Psoas muscle (tissue), 8 donors: ENCODE measurements around the gene CLEC4M. TPM values are rescaled to one million over a fixed set of nuclear protein-coding genes. Genes with fewer than 3 reads are reported as not detected.

Source experiments
- ATAC-seq, 4 donors: fragments of 200-7000 bp; cut with Tn5 transposase; one replicate each; pipeline ENCODE4 v1.9.1; 2020; ENCODE audit warnings: moderate library complexity in 3 of 4, mild to moderate bottlenecking in 2 of 4
- DNase-seq, 2 donors: peaks; one replicate each; pipeline ENCODE4 v3.0.0-alpha.2; 2020
- H3K27ac ChIP-seq: fragments of 200-600 bp; one replicate; pipeline ENCODE4 v1.8.0; 2022
- H3K27me3 ChIP-seq, 3 donors: fragments of 200-600 bp in 1 of 3; one replicate each; pipeline versions ENCODE4 v1.6.1 to v1.8.0; 2013 to 2022; ENCODE audit warnings: low read length in 2 of 3, mild to moderate bottlenecking in 2 of 3, moderate library complexity in 1 of 3; ENCODE audit not compliant: insufficient read depth in 3 of 3
- H3K36me3 ChIP-seq, 2 donors: fragments of 200-600 bp in 1 of 2; one replicate each; pipeline versions ENCODE4 v1.6.1 to v1.8.0; 2013 to 2022; ENCODE audit warnings: low read depth in 1 of 2, mild to moderate bottlenecking in 1 of 2, moderate library complexity in 1 of 2; ENCODE audit not compliant: insufficient read depth in 1 of 2
- H3K4me1 ChIP-seq: fragments of 200-600 bp; one replicate; pipeline ENCODE4 v1.8.0; 2022
- H3K4me3 ChIP-seq: fragments of 200-600 bp; one replicate; pipeline ENCODE4 v1.8.0; 2022; ENCODE audit warnings: mild to moderate bottlenecking
- H3K9me3 ChIP-seq: fragments of 200-600 bp; one replicate; pipeline ENCODE4 v1.8.0; 2022
- CTCF ChIP-seq: fragments of 200-600 bp; IDR thresholded peaks from one replicate; pipeline ENCODE4 v1.8.0; 2022; ENCODE audit warnings: antibody characterized with exemption
- WGBS, 3 donors: extraction: QIAGEN DNeasy Blood & Tissue Kit; methylation state at CpG; one replicate each; pipeline versions ENCODE4 v1.1.6 to v1.1.7; 2013; 5-methylcytosine and 5-hydroxymethylcytosine counted together
- intact Hi-C, 2 donors: fragments of 100-400 bp; cut with DNase I; formaldehyde crosslinking; loops; one replicate each; pipeline versions ENCODE4 v1.11.0 to v1.14.2; 2022
- polyA plus RNA-seq, 3 donors: library from polyadenylated mRNA; stranded (reverse); fragments of 200-250 nt; gene quantifications; one replicate each; pipeline ENCODE4 v1.2.3, GENCODE V29; 2013
- total RNA-seq, 4 donors: library from RNA; stranded (reverse); fragmentation: NEBNext Ultra II Directional in 2 of 4; extraction: Animal tissue kit (Norgen Biotek cat#: 25700) in 2 of 4; gene quantifications; one replicate each; pipeline versions ENCODE4 v1.2.1 to v1.2.4, GENCODE V29; 2021 to 2023
- donor health status: healthy with polysubstance abuse.
- donor health status: DM: no; HTN: no; CAD: no; lungs with moderate emphysema.
- donor health status: Bipolar disorder and iron deficiency.
- donor health status: healthy.
- donor health status: DM: yes; HTN: yes; CAD: no.
- donor health status: DM: no; HTN: no; CAD: no.
- donor health status: DM: no; HTN: no; CAD: no.
- donor health status: DM: yes; HTN: yes; CAD: no.

Gene CLEC4M
- total and polyA plus RNA-seq, 7 donors, result not detected

GRCh38 chr19:7730286-7731217 lies 32.5 kb upstream of the CLEC4M start:
- Histone ChIP-seq H3K4me1 (no peaks in the 10 kb centered on the region), H3K4me3 (no peak overlapping the region), H3K36me3 (no peaks in the 10 kb centered on the region), H3K27ac (no peak overlapping the region), H3K9me3 (no peaks in the 10 kb centered on the region), H3K27me3 (peaks cover 0 to 65% (median 19%) of the 10 kb centered on the region in 3 donors)
- DNase-seq (no peak), ATAC-seq (no peak)
- no peak for TF ChIP-seq CTCF
- intact Hi-C loops, result no loop called here
- WGBS, 3 donors, result 4 to 5% (median 4%) methylated on average over 26 to 78 of the region's 78 CpGs

GRCh38 chr19:7731218-7731595 lies 31.8 kb upstream of the CLEC4M start:
- no peaks in the 10 kb centered on the region for H3K4me1 ChIP-seq
- H3K27me3 ChIP-seq, result peaks cover 0 to 66% (median 19%) of the 10 kb centered on the region in 3 donors
- no peaks in the 10 kb centered on the region for H3K36me3 ChIP-seq
- no peak overlapping the region for H3K27ac ChIP-seq
- ATAC-seq (no peak), DNase-seq (no peak)
- WGBS, 3 donors, result 51 to 54% (median 53%) methylated on average over 39 of the region's 39 CpGs
- H3K9me3 ChIP-seq, result no peaks in the 10 kb centered on the region
- intact Hi-C loops, result no loop called here
- no peak for TF ChIP-seq CTCF
- no peak overlapping the region for H3K4me3 ChIP-seq

GRCh38 chr19:7731615-7732014 lies 31.4 kb upstream of the CLEC4M start:
- 53 to 69% (median 68%) methylated on average over 5 of the region's 5 CpGs for WGBS, 3 donors
- ATAC-seq, result no peak
- no peak overlapping the region for H3K27ac ChIP-seq

GRCh38 chr19:7732045-7732444 lies 31.0 kb upstream of the CLEC4M start, which contains the start of gene CLEC4G:
Gene CLEC4G (minus strand): TSS chr19:7732110. CDS start chr19:7732102, 8 bp downstream.
- intact Hi-C loops, result no loop called here
- Histone ChIP-seq H3K27me3 (peaks cover 0 to 61% (median 19%) of the 10 kb centered on the region in 3 donors), H3K9me3 (no peaks in the 10 kb centered on the region), H3K4me3 (no peak within 1 kb of the TSS), H3K4me1 (no peaks in the 10 kb centered on the region), H3K27ac (no peak within 1 kb of the TSS), H3K36me3 (no peaks in the 10 kb centered on the region)
- ATAC-seq, result no peak
- WGBS, 3 donors, result 44 to 50% (median 49%) methylated on average over 7 to 9 of the region's 9 CpGs
- TF ChIP-seq CTCF, result no peak
- DNase-seq, result no peak

More at GRCh38 chr19:7731615-7732014, 31.4 kb upstream of the CLEC4M start:
- Histone ChIP-seq H3K36me3 (no peaks in the 10 kb centered on the region), H3K27me3 (peaks cover 0 to 62% (median 19%) of the 10 kb centered on the region in 3 donors), H3K4me3 (no peak overlapping the region), H3K9me3 (no peaks in the 10 kb centered on the region), H3K4me1 (no peaks in the 10 kb centered on the region)
- no peak for TF ChIP-seq CTCF
- no peak for DNase-seq
- intact Hi-C loops, result no loop called here
